GM12865 (cell line): ENCODE measurements around the gene PLXNA2.

Experiments
- DNase-seq: peaks from one replicate; pipeline ENCODE4 v3.0.0; 2010; ENCODE audit warnings: low read depth
- H3K4me3 ChIP-seq: 2 replicates; pipeline ENCODE4 v1.5.1; 2011; ENCODE audit warnings: mild to moderate bottlenecking, low read depth, low read length, control low read depth
- TF ChIP-seq, protein P1 (sequence below): IDR thresholded peaks from 2 replicates; pipeline ENCODE4 v1.5.1; 2011; ENCODE audit warnings: low read length, control low read depth, low read depth, inconsistent platforms; ENCODE audit not compliant: insufficient read depth; ENCODE audit errors: missing control alignments

Gene PLXNA2

DNA sequence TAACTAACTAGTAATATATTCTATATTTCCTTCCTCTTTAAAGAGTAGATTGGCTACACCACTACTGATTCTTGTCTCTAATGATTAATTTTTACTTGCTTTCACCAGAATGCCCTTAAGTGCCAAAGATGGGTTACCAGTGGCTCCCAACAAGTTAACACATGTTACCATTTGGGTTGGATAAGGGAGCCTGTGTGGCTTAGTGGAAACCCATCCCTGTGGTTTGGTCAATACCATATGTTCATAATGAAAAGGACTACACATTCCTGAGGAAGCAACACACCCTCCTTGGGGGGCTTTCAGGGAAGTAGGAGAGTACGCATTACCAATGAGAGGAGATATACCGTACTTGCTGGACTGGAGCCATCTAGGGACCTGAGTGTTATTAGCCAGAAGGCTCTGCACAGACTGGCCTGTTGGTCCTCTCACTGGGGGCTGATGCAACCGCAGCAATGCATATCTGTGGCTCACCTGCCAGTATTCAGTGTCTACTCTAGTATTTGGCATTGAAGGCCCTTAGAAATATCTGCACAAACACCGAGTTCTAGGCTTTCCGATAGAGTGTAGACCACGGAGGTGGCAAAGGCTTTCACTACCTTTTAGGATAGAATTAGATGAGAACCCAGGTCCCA, 29.3 kb upstream of the PLXNA2 start:
- no peak overlapping the region for H3K4me3 ChIP-seq
- TF ChIP-seq, protein P1, sequence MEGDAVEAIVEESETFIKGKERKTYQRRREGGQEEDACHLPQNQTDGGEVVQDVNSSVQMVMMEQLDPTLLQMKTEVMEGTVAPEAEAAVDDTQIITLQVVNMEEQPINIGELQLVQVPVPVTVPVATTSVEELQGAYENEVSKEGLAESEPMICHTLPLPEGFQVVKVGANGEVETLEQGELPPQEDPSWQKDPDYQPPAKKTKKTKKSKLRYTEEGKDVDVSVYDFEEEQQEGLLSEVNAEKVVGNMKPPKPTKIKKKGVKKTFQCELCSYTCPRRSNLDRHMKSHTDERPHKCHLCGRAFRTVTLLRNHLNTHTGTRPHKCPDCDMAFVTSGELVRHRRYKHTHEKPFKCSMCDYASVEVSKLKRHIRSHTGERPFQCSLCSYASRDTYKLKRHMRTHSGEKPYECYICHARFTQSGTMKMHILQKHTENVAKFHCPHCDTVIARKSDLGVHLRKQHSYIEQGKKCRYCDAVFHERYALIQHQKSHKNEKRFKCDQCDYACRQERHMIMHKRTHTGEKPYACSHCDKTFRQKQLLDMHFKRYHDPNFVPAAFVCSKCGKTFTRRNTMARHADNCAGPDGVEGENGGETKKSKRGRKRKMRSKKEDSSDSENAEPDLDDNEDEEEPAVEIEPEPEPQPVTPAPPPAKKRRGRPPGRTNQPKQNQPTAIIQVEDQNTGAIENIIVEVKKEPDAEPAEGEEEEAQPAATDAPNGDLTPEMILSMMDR, result no peak
- no peak for DNase-seq

DNA sequence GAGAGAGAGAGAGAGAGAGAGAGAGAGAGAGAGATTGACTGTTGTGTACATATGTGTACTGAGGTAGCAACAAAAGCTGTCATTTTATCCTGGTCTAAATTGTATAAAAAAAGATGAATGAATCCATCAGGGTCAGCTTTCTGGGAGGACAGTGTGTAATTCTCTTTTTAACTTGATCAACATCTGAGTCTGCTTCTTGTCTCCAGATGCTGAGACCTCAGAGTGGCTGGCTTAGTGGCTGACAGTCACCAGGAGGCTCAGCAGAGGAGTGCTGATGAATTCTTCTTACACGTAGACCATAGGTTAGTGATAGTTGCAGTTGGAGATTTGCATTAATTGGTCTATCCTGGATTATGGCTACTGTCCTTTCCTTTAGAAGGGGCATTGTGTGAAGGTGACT, 28.5 kb upstream of the PLXNA2 start:
- H3K4me3 ChIP-seq, result no peak overlapping the region
- TF ChIP-seq, protein P1, result no peak
- no peak for DNase-seq

DNA sequence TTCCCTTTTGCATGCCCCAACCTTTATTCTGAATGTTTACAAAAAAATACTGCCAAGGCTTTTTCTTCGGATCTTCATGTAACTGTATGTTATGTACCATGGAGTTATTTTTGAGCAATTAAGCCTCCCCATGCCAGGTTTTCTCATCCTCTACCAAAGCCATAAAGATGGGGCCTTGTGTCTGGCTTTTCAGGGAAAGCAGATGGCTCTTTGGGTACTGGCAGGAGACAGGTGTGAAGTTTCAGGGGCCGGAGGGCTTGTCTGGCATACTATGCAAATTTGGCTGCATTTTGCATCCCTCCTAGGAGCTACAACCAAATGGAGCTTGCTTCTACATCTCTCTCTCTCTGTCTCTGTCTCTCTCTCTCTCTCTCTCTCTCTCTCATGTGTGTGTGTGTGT, 28.1 kb upstream of the PLXNA2 start:
- no peak for DNase-seq
- TF ChIP-seq, protein P1, result no peak
- H3K4me3 ChIP-seq, result no peak overlapping the region

DNA sequence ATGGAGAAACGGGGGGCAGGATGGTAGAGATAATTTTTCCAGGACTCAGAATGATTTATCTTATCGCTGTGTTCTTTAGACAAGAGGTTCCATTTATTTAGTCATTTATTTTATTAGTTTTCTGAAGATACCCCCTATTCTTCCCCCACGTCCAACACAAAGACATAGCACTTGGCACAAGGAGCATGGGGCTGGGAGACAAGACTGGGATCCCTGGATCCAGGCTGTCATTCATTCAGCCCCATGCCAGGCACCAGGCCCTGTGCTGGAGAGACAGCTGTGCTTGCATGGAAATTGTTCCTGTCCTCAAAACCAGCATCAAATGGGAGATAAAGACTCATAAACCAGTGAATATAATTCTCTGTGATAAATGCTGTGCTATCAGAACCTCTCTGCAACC, 27.1 kb upstream of the PLXNA2 start:
- no peak for DNase-seq
- no peak overlapping the region for H3K4me3 ChIP-seq
- TF ChIP-seq, protein P1, result no peak

DNA sequence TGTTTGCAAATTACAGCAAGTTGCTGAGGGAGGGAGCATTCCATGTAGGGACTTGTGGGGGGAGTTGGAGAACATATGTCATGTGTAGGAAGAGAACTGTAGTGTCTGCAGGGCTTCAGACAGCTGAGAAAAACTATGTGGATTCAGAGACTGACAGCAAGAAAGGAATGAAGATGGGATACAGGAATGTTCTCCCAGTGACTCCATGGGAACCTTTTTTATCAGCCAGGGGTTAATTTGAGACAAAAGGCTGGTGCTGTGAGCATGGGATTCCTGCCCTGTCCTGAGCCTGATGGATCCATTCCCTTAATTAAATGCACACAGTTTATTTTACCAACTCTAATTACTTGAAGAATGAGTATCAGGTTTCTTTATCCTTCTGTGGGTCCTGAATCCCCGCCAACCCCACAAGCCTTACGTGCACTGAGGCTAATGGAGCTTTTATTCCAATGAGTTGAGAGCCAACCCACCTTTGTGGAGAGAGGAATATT, 26.5 kb upstream of the PLXNA2 start:
- DNase-seq, result no peak
- H3K4me3 ChIP-seq, result no peak overlapping the region
- TF ChIP-seq, protein P1, result no peak

DNA sequence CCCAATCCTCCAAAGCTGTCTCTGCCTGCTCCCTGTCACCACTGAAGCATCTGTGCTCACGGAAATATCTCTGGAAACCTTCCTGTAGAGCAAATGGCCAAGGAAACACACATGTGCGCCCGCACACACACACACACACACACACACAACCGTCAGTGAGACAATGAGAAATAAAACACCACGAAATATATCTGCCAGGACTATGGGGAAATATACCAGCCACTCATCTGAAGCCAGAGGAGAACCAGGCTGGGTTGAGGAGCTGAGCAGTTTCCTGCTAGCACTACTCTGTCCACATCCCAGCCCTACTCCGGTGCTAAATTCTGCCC, 25.1 kb upstream of the PLXNA2 start:
- DNase-seq, result no peak
- no peak overlapping the region for H3K4me3 ChIP-seq
- TF ChIP-seq, protein P1, result no peak
